Esophagus muscularis mucosa (tissue), 3 donors: ENCODE results near the gene GSTT4.
"Not testable (repeated sequence)": the region's sequence is repeated elsewhere in the genome, so short reads cannot be mapped to it uniquely, and the experiment has no call there.

Experiments used
- CTCF ChIP-seq, 3 experiments: fragments of 200-600 bp in 2 of 3; fragments of 450-650 bp in 1 of 3; sonication (generic) in 2 of 3; IDR thresholded peaks; one replicate each; pipeline ENCODE4 v1.5.1; 2017 to 2019; ENCODE audit warnings: antibody characterized with exemption in 3 of 3, mild to moderate bottlenecking in 2 of 3, moderate library complexity in 1 of 3
- POLR2AphosphoS5 ChIP-seq, 2 donors: sonication (generic); formaldehyde crosslinking; IDR thresholded peaks; one replicate each; pipeline ENCODE4 v1.6.1; 2017; ENCODE audit warnings: antibody characterized with exemption in 2 of 2

GRCh38 chr22:23986538-23987178, 18.6 kb downstream of the GSTT4 start:
- TF ChIP-seq CTCF, POLR2AphosphoS5 (IDR thresholded peaks at IDR 0.05): not testable (repeated sequence)
